ENCODE results near the gene GZMM.

GZMM gene

GRCh38 chr19:535017-535835 lies 8.6 kb upstream of the GZMM start:
- DNase-seq: no peak

- no peak for DNase-seq
These were observed 7.6 kb upstream of the GZMM start for GRCh38 chr19:536031-536880.

- DNase-seq: no peak
These were observed 6.9 kb upstream of the GZMM start for GRCh38 chr19:536881-537404.

GRCh38 chr19:538641-539428 lies 5.0 kb upstream of the GZMM start:
- no peak for DNase-seq

GRCh38 chr19:539429-540030 lies 4.3 kb upstream of the GZMM start:
- no peak for DNase-seq

- no peak for DNase-seq
These were observed 2.8 kb upstream of the GZMM start for GRCh38 chr19:540867-541637.

- no peak for DNase-seq
These were observed 2.2 kb upstream of the GZMM start for GRCh38 chr19:541699-542098.

- no peak for DNase-seq
These were observed 1.5 kb upstream of the GZMM start for GRCh38 chr19:542173-542866.

- no peak for DNase-seq
These were observed 3.3 kb downstream of the GZMM start for GRCh38 chr19:547117-547516.

- no peak for DNase-seq
These were observed 4.2 kb downstream of the GZMM start for GRCh38 chr19:547836-548720.

GRCh38 chr19:548886-549830 lies 5.3 kb downstream of the GZMM start:
- no peak for DNase-seq

- DNase-seq: no peak
These were observed 11.0 kb downstream of the GZMM start for GRCh38 chr19:554817-555216.

- no peak for DNase-seq
These were observed 11.6 kb downstream of the GZMM start for GRCh38 chr19:555474-555808.

- no peak for DNase-seq
These were observed 12.9 kb downstream of the GZMM start for GRCh38 chr19:556611-557382.

- DNase-seq: no peak
These were observed 15.1 kb downstream of the GZMM start for GRCh38 chr19:558770-559439.

GRCh38 chr19:560121-560520 lies 16.3 kb downstream of the GZMM start:
- DNase-seq: no peak

GRCh38 chr19:566403-566802 lies 22.6 kb downstream of the GZMM start:
- no peak for DNase-seq

GRCh38 chr19:566844-567243 lies 23.0 kb downstream of the GZMM start:
- no peak for DNase-seq

All from NCI-H2227 treated with DMSO at 0.1 percent for 48 hours (cell line).